Measurements from ENCODE around the gene TOP1. TPM values are rescaled to one million over a fixed set of nuclear protein-coding genes. Genes with fewer than 3 reads are reported as not detected.

Gene TOP1
- total RNA-seq, 8 experiments from 2014 or later: 20.6 to 99.6 (median 34.0) TPM

DNA sequence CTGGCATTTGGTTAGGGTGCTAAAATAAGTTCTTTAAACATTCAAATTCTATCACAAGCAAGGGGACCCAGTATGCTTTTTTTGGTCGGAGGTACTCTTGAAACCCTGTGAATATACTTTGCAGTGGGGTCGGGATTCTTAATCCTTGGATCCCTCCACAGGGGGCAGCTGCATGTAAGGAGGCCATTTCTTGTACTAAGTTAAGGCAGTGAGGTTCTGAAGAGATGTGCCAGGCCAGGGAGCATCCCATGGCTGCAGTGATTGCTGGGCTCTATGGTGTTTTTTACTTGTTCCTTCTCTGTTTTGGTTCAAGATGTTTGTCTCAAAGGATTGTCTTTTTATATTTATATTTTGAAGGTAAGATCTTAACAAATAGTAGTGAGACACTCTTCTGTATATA, 50.4 kb downstream of the TOP1 start:
- WGBS, 10 experiments: 88 to 100% (median 92%) methylated on average over 1 to 2 of the region's 2 CpGs; no CpG with 5 or more reads in 7 of the 10 experiments
- no peak overlapping the region for H3K4me3 ChIP-seq
- ATAC-seq (replicated peaks in 6 of 8): no peak
- in situ Hi-C loops (cut with MboI; ENCODE audit: low pct_unique_long_range_greater_than_20kb in 2 of 9, low sequenced_read_pairs in 9 of 9, unreplicated experiment in 9 of 9): loop anchor here in 4 of 9 experiments (25.0 kb wide), 1 partner anchor 92 kb away; no protein-coding TSS in a partner anchor
- no peaks in the 10 kb centered on the region for H3K4me1 ChIP-seq (replicated peaks in 1 of 2)
- no peak overlapping the region for H3K27ac ChIP-seq

DNA sequence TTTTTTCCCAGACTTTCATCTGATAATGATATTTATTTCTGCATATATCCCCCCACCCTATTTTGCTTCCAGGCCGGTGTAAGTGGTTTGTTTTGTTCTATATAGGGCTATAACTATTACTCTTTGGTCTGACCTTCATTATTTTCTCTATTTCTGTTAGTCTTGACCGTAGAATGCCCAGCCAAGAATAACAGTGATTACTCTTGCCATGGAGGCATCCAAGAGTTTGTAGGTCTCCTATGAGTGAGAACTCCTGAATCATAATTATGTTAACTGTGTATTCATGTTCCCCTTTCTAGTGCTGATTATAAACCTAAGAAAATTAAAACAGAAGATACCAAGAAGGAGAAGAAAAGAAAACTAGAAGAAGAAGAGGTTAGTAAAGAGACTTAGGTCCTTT, 52.2 kb downstream of the TOP1 start:
- in situ Hi-C loops (cut with MboI; ENCODE audit: low pct_unique_long_range_greater_than_20kb in 2 of 9, low sequenced_read_pairs in 9 of 9, unreplicated experiment in 9 of 9): loop anchor here in 4 of 9 experiments (25.0 kb wide), 1 partner anchor 94 kb away; no protein-coding TSS in a partner anchor
- H3K4me1 ChIP-seq (replicated peaks in 1 of 2): no peaks in the 10 kb centered on the region
- WGBS, 10 experiments: 70 to 100% (median 98%) methylated on average over 1 to 2 of the region's 2 CpGs
- H3K27ac ChIP-seq: no peak overlapping the region
- H3K4me3 ChIP-seq: no peak overlapping the region
- no peak for ATAC-seq (replicated peaks in 6 of 8)

DNA sequence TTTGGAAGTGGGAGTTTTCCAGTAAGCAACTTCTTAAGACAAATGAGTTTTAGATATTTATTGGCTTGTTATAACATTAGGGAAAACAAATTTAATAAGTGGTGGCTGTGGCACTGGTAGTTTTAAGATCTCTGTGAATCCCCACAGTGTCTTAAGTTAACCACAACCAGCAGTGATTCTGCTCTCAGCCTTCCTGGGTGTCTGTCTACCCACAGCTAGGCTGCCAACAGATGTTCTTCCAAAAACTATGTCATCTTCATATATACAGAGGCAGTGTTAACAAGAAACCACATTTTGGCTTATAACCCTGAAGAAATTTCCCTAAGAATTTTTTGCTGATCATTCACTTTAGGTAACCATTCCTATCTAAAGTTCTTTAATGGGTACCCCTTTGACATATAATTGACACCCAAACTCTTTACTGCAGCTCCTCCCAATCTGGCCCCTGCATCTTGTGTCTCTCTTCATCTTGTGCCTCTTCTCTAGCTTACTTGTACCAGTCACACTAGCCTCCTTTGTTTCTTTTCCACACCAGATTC, 52.7 kb downstream of the TOP1 start:
- Histone ChIP-seq H3K4me1 (replicated peaks in 1 of 2) (no peaks in the 10 kb centered on the region), H3K4me3 (no peak overlapping the region), H3K27ac (no peak overlapping the region)
- no peak for ATAC-seq (replicated peaks in 6 of 8)
- in situ Hi-C loops (cut with MboI; ENCODE audit: low pct_unique_long_range_greater_than_20kb in 2 of 9, low sequenced_read_pairs in 9 of 9, unreplicated experiment in 9 of 9): loop anchor here in 4 of 9 experiments (25.0 kb wide), 1 partner anchor 94 kb away; no protein-coding TSS in a partner anchor

- no peak overlapping the region for H3K4me3 ChIP-seq
- 50 to 100% (median 100%) methylated on average over 1 to 2 of the region's 2 CpGs for WGBS, 10 experiments
- ATAC-seq (replicated peaks in 6 of 8): no peak
Observed at GRCh38 chr20:41082306-41082705, 53.7 kb downstream of the TOP1 start.

DNA sequence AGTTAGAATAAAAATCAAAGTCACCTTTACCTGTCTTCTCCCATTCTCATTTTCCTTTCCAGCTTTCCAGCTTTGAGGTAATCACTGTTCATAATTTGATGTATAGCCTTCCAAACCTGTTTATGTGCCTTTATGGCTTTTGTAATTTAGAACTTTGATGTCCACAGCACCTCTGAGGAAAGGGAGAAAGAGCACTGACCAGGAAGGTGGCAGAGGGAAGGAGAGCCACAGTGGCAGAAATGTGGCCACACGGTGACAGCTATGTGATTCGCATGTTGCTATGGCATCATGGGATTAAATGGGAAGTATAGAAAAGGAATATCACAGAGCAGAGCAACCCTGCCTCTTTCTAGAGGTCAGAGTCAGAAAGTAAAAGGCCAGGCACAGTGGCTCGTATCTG, 57.0 kb downstream of the TOP1 start:
- no peak for ATAC-seq (replicated peaks in 6 of 8)
- 71 to 100% (median 91%) methylated on average over 1 to 3 of the region's 3 CpGs; no CpG with 5 or more reads in 6 of the 10 experiments for WGBS, 10 experiments
- Histone ChIP-seq H3K4me1 (replicated peaks in 1 of 2) (no peaks in the 10 kb centered on the region), H3K27ac (no peak overlapping the region), H3K4me3 (no peak overlapping the region)
- in situ Hi-C loops (cut with MboI; ENCODE audit: low pct_unique_long_range_greater_than_20kb in 2 of 9, low sequenced_read_pairs in 9 of 9, unreplicated experiment in 9 of 9): loop anchor here in 4 of 9 experiments (25.0 kb wide), 1 partner anchor 98 kb away; no protein-coding TSS in a partner anchor

More at GRCh38 chr20:41082306-41082705, 53.7 kb downstream of the TOP1 start:
- in situ Hi-C loops (cut with MboI; ENCODE audit: low pct_unique_long_range_greater_than_20kb in 2 of 9, low sequenced_read_pairs in 9 of 9, unreplicated experiment in 9 of 9): loop anchor here in 4 of 9 experiments (25.0 kb wide), 1 partner anchor 95 kb away; no protein-coding TSS in a partner anchor
- Histone ChIP-seq H3K4me1 (replicated peaks in 1 of 2) (no peaks in the 10 kb centered on the region), H3K27ac (no peak overlapping the region)

GRCh38 chr20:41086402-41087324, 58.0 kb downstream of the TOP1 start:
- WGBS, 10 experiments: 65 to 100% (median 84%) methylated on average over 3 to 7 of the region's 8 CpGs; no CpG with 5 or more reads in 1 of the 10 experiments
- Histone ChIP-seq H3K4me3 (no peak overlapping the region), H3K27ac (no peak overlapping the region), H3K4me1 (replicated peaks in 1 of 2) (no peaks in the 10 kb centered on the region)
- peak in 1 of 8 experiments; percentile 55 for ATAC-seq (replicated peaks in 6 of 8)
- in situ Hi-C loops (cut with MboI; ENCODE audit: low pct_unique_long_range_greater_than_20kb in 2 of 9, low sequenced_read_pairs in 9 of 9, unreplicated experiment in 9 of 9): loop anchor here in 4 of 9 experiments (25.0 kb wide), 1 partner anchor 99 kb away; no protein-coding TSS in a partner anchor

- 44 to 100% (median 90%) methylated on average over 1 of the region's 1 CpG; no CpG with 5 or more reads in 5 of the 10 experiments for WGBS, 10 experiments
- Histone ChIP-seq H3K4me3 (no peak overlapping the region), H3K4me1 (replicated peaks in 1 of 2) (no peaks in the 10 kb centered on the region), H3K27ac (no peak overlapping the region)
- in situ Hi-C loops (cut with MboI; ENCODE audit: low pct_unique_long_range_greater_than_20kb in 2 of 9, low sequenced_read_pairs in 9 of 9, unreplicated experiment in 9 of 9): loop anchor here in 4 of 9 experiments (25.0 kb wide), 1 partner anchor 100 kb away; no protein-coding TSS in a partner anchor
- no peak for ATAC-seq (replicated peaks in 6 of 8)
Observed at GRCh38 chr20:41087325-41087685, 58.7 kb downstream of the TOP1 start.

GRCh38 chr20:41087777-41088176, 59.2 kb downstream of the TOP1 start:
- ATAC-seq (replicated peaks in 6 of 8): no peak
- 43 to 100% (median 89%) methylated on average over 1 to 3 of the region's 3 CpGs for WGBS, 10 experiments
- Histone ChIP-seq H3K27ac (no peak overlapping the region), H3K4me3 (no peak overlapping the region), H3K4me1 (replicated peaks in 1 of 2) (no peaks in the 10 kb centered on the region)
- in situ Hi-C loops (cut with MboI; ENCODE audit: low pct_unique_long_range_greater_than_20kb in 2 of 9, low sequenced_read_pairs in 9 of 9, unreplicated experiment in 9 of 9): loop anchor here in 4 of 9 experiments (25.0 kb wide), 1 partner anchor 100 kb away; no protein-coding TSS in a partner anchor

- Histone ChIP-seq H3K4me3 (no peak overlapping the region), H3K27ac (no peak overlapping the region), H3K4me1 (replicated peaks in 1 of 2) (no peaks in the 10 kb centered on the region)
- 75 to 100% (median 90%) methylated on average over 1 to 3 of the region's 3 CpGs; no CpG with 5 or more reads in 1 of the 10 experiments for whole genome bisulfite sequencing, 10 experiments
- ATAC-seq (replicated peaks in 6 of 8): no peak
- in situ Hi-C loops (cut with MboI; ENCODE audit: low pct_unique_long_range_greater_than_20kb in 2 of 9, low sequenced_read_pairs in 9 of 9, unreplicated experiment in 9 of 9): loop anchor here in 4 of 9 experiments (25.0 kb wide), 1 partner anchor 102 kb away; no protein-coding TSS in a partner anchor
Observed at GRCh38 chr20:41089555-41089954, 60.9 kb downstream of the TOP1 start.

DNA sequence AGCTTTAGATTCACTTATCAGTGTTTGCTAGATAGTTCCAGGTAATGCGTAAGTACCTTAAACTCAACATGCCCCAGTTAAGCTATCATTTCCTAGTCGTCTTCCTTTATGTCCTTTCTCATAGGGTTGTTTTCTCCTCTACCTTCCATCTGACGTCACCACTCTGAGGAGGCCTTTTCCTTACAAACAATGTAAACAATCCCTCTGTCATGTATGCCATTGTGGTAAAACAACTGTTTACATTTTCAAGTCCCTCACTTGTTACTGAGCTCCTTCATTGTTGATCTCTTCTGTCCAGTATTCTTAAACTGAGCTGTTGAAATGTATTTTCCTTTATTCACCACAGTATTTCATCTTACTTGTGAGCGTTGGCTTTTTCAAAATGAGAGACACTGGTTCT, 63.3 kb downstream of the TOP1 start:
- Histone ChIP-seq H3K27ac (no peak overlapping the region), H3K4me1 (replicated peaks in 1 of 2) (no peaks in the 10 kb centered on the region), H3K4me3 (no peak overlapping the region)
- WGBS, 10 experiments: 77 to 97% (median 92%) methylated on average over 3 to 4 of the region's 4 CpGs
- in situ Hi-C loops (cut with MboI; ENCODE audit: low pct_unique_long_range_greater_than_20kb in 2 of 9, low sequenced_read_pairs in 9 of 9, unreplicated experiment in 9 of 9): loop anchor here in 5 of 9 experiments (10.0 to 25.0 kb wide), 2 partner anchors 105 to 117 kb away; no protein-coding TSS in a partner anchor
- peak in 2 of 8 experiments; percentile 9 to 63 for ATAC-seq (replicated peaks in 6 of 8)

GRCh38 chr20:41094353-41095055, 65.9 kb downstream of the TOP1 start:
- 100% methylated on average over 1 to 2 of the region's 2 CpGs; no CpG with 5 or more reads in 6 of the 10 experiments for WGBS, 10 experiments
- no peaks in the 10 kb centered on the region for H3K4me1 ChIP-seq (replicated peaks in 1 of 2)
- no peak overlapping the region for H3K27ac ChIP-seq
- H3K4me3 ChIP-seq: no peak overlapping the region
- in situ Hi-C loops (cut with MboI; ENCODE audit: low pct_unique_long_range_greater_than_20kb in 2 of 9, low sequenced_read_pairs in 9 of 9, unreplicated experiment in 9 of 9): loop anchor here in 5 of 9 experiments (10.0 to 25.0 kb wide), 2 partner anchors 107 to 120 kb away; no protein-coding TSS in a partner anchor
- peak in 2 of 8 experiments; percentile 39 to 58 for ATAC-seq (replicated peaks in 6 of 8)
